ENCODE measurements around the gene UAP1L1. TPM values are rescaled to one million over a fixed set of nuclear protein-coding genes. Genes with fewer than 3 reads are reported as not detected.
"Not testable (repeated sequence)": the region's sequence is repeated elsewhere in the genome, so short reads cannot be mapped to it uniquely, and the experiment has no call there.

UAP1L1 gene
- total RNA-seq, 1 experiment from 2014 or later, result 6.6 TPM

DNA sequence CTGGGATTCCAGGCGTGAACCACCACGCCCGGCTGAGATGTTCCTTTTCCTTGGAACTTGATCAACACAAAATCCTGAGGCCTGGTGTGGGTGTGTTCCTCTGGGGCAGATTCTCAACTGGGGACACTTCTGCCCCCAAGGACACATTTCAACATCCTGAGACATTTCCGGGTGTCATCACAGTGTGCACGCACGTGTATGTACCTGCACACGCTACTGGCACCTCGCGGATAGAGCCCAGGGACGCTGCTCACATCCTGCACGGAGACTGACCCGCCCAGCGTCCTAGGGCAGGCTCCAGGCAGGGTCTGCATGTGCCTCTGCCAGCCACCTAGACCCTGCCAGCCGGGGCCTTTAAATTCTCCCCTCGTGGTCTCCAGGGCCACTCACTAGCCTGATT is 14.9 kb upstream of the UAP1L1 start:
- H3K4me1 Mint-ChIP-seq, result peaks cover 0 to 3% of the 10 kb centered on the region in 2 experiments; a peak in 1 of 4 replicates
- DNase-seq, result no peak

DNA sequence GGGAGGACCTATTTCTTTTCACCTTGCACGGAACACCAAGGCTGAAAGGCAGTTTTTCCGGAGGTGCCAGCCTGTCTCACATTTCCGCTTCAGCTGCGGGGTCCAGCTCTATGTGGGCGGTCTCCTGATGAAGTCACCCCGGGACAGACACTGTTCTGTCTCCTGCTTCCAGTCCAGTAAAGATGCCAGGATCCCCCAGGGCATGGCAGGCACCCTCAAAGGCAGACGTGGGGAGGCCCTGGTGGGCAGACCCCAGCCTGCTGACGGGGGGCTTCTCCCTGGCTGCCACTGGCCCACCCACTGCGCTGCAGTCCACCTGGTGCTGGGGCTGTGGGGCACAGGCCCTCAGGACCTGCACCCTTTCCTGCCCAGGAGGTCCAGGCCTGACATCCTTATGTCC is 14.5 kb upstream of the UAP1L1 start:
- not testable (repeated sequence) for H4K20me1 ChIP-seq (ENCODE audit: control insufficient read depth, insufficient read depth, insufficient read length); H3K4me2 ChIP-seq (ENCODE audit: insufficient read depth, insufficient read length, low read length); H3K14ac ChIP-seq (ENCODE audit: insufficient read depth, low read length); H4K8ac ChIP-seq (replicated peaks; ENCODE audit: insufficient read length, low read depth, low read length); H3K9me3 Mint-ChIP-seq; H3K27ac Mint-ChIP-seq; H3K4me3 Mint-ChIP-seq; H3K36me3 Mint-ChIP-seq (ENCODE audit: insufficient read depth in 1 of 3, low read depth in 3 of 3); H4K91ac ChIP-seq (ENCODE audit: insufficient read length, low read depth, low read length); H3T11ph ChIP-seq (ENCODE audit: low read length); H3K4ac ChIP-seq (ENCODE audit: low read depth, low read length); H3K56ac ChIP-seq (ENCODE audit: insufficient read length, low read depth, low read length); H3K18ac ChIP-seq (ENCODE audit: insufficient read length, low read depth, low read length); H3K79me1 ChIP-seq (ENCODE audit: insufficient read depth, low read depth, low read length, poor library complexity, severe bottlenecking); DNase-seq; H2AFZ ChIP-seq (ENCODE audit: low read length); H3K4me1 Mint-ChIP-seq; H2BK20ac ChIP-seq (ENCODE audit: low read depth, low read length, poor library complexity, severe bottlenecking); H2BK5ac ChIP-seq (ENCODE audit: insufficient read length, low read length); H2BK12ac ChIP-seq (ENCODE audit: insufficient read length, low read depth, low read length); H3K27ac ChIP-seq (ENCODE audit: insufficient read length, low read depth, low read length); H3K79me2 ChIP-seq (ENCODE audit: insufficient read depth, low read length); H4K5ac ChIP-seq (ENCODE audit: insufficient read length, low read depth, low read length); H2BK15ac ChIP-seq (ENCODE audit: low read depth, low read length); H3K23me2 ChIP-seq (ENCODE audit: insufficient read length, low read depth, low read length, poor library complexity, severe bottlenecking); H3K9ac ChIP-seq (ENCODE audit: extremely low read depth, insufficient read length, low read length); H3K27me3 ChIP-seq (ENCODE audit: insufficient read depth, low read length); H3K23ac ChIP-seq (ENCODE audit: insufficient read length, low read depth, low read length); H3K27me3 Mint-ChIP-seq (ENCODE audit: low read depth); H2BK120ac ChIP-seq (ENCODE audit: low read depth, low read length, poor library complexity, severe bottlenecking); H3K4me1 ChIP-seq (ENCODE audit: insufficient read depth, low read length); H3K9me3 ChIP-seq (ENCODE audit: control insufficient read depth, low read depth, low read length); H2AK5ac ChIP-seq (ENCODE audit: insufficient read length, low read length)
- WGBS (ENCODE audit: extremely low coverage, insufficient read length, low lambda C conversion rate), result no CpG with 5 or more reads among the region's 9 CpGs

More for the DNA sequence above, 14.9 kb upstream of the UAP1L1 start:
- Histone ChIP-seq H3K27me3 (ENCODE audit: insufficient read depth, low read length) (no peaks in the 10 kb centered on the region), H4K91ac (ENCODE audit: insufficient read length, low read depth, low read length) (no peak overlapping the region), H2AFZ (ENCODE audit: low read length) (no peak overlapping the region), H2AK5ac (ENCODE audit: insufficient read length, low read length) (no peak overlapping the region), H2BK12ac (ENCODE audit: insufficient read length, low read depth, low read length) (no peak overlapping the region), H3K4ac (ENCODE audit: low read depth, low read length) (no peak overlapping the region), H3K79me2 (ENCODE audit: insufficient read depth, low read length) (no peaks in the 10 kb centered on the region), H2BK120ac (ENCODE audit: low read depth, low read length, poor library complexity, severe bottlenecking) (no peak overlapping the region), H3K23ac (ENCODE audit: insufficient read length, low read depth, low read length) (no peak overlapping the region), H2BK15ac (ENCODE audit: low read depth, low read length) (no peak overlapping the region), H4K20me1 (ENCODE audit: control insufficient read depth, insufficient read depth, insufficient read length) (no peaks in the 10 kb centered on the region), H4K8ac (replicated peaks; ENCODE audit: insufficient read length, low read depth, low read length) (no peak overlapping the region), H3K23me2 (ENCODE audit: insufficient read length, low read depth, low read length, poor library complexity, severe bottlenecking) (no peaks in the 10 kb centered on the region), H3K56ac (ENCODE audit: insufficient read length, low read depth, low read length) (no peak overlapping the region), H3K9me3 (ENCODE audit: control insufficient read depth, low read depth, low read length) (no peaks in the 10 kb centered on the region), H2BK20ac (ENCODE audit: low read depth, low read length, poor library complexity, severe bottlenecking) (no peak overlapping the region), H3K79me1 (ENCODE audit: insufficient read depth, low read depth, low read length, poor library complexity, severe bottlenecking) (no peaks in the 10 kb centered on the region), H4K5ac (ENCODE audit: insufficient read length, low read depth, low read length) (no peak overlapping the region), H3K14ac (ENCODE audit: insufficient read depth, low read length) (no peak overlapping the region), H3T11ph (ENCODE audit: low read length) (no peak overlapping the region), H3K4me1 (ENCODE audit: insufficient read depth, low read length) (no peaks in the 10 kb centered on the region), H3K9ac (ENCODE audit: extremely low read depth, insufficient read length, low read length) (no peak overlapping the region), H3K27ac (ENCODE audit: insufficient read length, low read depth, low read length) (no peak overlapping the region), H2BK5ac (ENCODE audit: insufficient read length, low read length) (no peak overlapping the region), H3K18ac (ENCODE audit: insufficient read length, low read depth, low read length) (no peak overlapping the region), H3K4me2 (ENCODE audit: insufficient read depth, insufficient read length, low read length) (no peak overlapping the region)
- Mint-ChIP-seq H3K27ac (peak overlapping the region in 1 of 3 experiments; percentile 49; a peak in 1 of 7 replicates), H3K9me3 (no peaks in the 10 kb centered on the region), H3K4me3 (no peak overlapping the region), H3K36me3 (ENCODE audit: insufficient read depth in 1 of 3, low read depth in 3 of 3) (peaks cover 0 to 5% (median 4%) of the 10 kb centered on the region in 3 experiments; a peak in 4 of 7 replicates), H3K27me3 (ENCODE audit: low read depth) (peaks cover 12% of the 10 kb centered on the region)
- TF ChIP-seq, protein P1, sequence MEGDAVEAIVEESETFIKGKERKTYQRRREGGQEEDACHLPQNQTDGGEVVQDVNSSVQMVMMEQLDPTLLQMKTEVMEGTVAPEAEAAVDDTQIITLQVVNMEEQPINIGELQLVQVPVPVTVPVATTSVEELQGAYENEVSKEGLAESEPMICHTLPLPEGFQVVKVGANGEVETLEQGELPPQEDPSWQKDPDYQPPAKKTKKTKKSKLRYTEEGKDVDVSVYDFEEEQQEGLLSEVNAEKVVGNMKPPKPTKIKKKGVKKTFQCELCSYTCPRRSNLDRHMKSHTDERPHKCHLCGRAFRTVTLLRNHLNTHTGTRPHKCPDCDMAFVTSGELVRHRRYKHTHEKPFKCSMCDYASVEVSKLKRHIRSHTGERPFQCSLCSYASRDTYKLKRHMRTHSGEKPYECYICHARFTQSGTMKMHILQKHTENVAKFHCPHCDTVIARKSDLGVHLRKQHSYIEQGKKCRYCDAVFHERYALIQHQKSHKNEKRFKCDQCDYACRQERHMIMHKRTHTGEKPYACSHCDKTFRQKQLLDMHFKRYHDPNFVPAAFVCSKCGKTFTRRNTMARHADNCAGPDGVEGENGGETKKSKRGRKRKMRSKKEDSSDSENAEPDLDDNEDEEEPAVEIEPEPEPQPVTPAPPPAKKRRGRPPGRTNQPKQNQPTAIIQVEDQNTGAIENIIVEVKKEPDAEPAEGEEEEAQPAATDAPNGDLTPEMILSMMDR (conservative IDR thresholded peaks at IDR 0.05), result no peak
- no CpG with 5 or more reads among the region's 15 CpGs for WGBS (ENCODE audit: extremely low coverage, insufficient read length, low lambda C conversion rate)

Data from H9 (cell line).